DOHH2 (cell line): ENCODE data around the gene LRPPRC.

ENCODE experiments used
- H3F3A ChIP-seq: fragments of 200-600 bp; sonication (generic), shearing (Covaris generic); 2 replicates; pipeline ENCODE4 v1.6.0; 2016; ENCODE audit warnings: antibody characterized with exemption, mild to moderate bottlenecking; ENCODE audit not compliant: control insufficient read depth, insufficient read depth
- H3K27ac ChIP-seq: fragments of 200-600 bp; sonication (generic); 2 replicates; pipeline ENCODE4 v1.5.1; 2014; ENCODE audit warnings: low read depth, mild to moderate bottlenecking, low read length, moderate library complexity
- H3K27me3 ChIP-seq: fragments of 200-600 bp; sonication (generic); 2 replicates; pipeline ENCODE4 v1.6.1; 2014; ENCODE audit warnings: mild to moderate bottlenecking, low read length, mixed read lengths; ENCODE audit not compliant: control insufficient read depth
- H3K36me3 ChIP-seq: fragments of 200-600 bp; sonication (generic); 2 replicates; pipeline ENCODE4 v1.6.1; 2014; ENCODE audit warnings: mild to moderate bottlenecking, low read length, moderate library complexity, mixed read lengths; ENCODE audit not compliant: control insufficient read depth
- H3K4me1 ChIP-seq: fragments of 200-600 bp; sonication (generic); 2 replicates; pipeline ENCODE4 v1.6.1; 2014; ENCODE audit warnings: mild to moderate bottlenecking, low read length, mixed read lengths; ENCODE audit not compliant: control insufficient read depth
- H3K4me2 ChIP-seq: fragments of 200-600 bp; sonication (generic); 2 replicates; pipeline ENCODE4 v1.6.0; 2014; ENCODE audit warnings: mild to moderate bottlenecking, low read length, moderate library complexity
- H3K4me3 ChIP-seq: fragments of 200-600 bp; sonication (generic); 2 replicates; pipeline ENCODE4 v1.5.1; 2014; ENCODE audit warnings: mild to moderate bottlenecking, low read length, mixed read lengths
- H3K79me2 ChIP-seq: fragments of 200-600 bp; sonication (generic); 2 replicates; pipeline ENCODE4 v1.6.1; 2014; ENCODE audit warnings: mild to moderate bottlenecking, low read length, mixed read lengths; ENCODE audit not compliant: control insufficient read depth
- H3K9me2 ChIP-seq: fragments of 200-600 bp; sonication (generic); replicated peaks from 2 replicates; pipeline ENCODE4 v1.6.1; 2014; ENCODE audit warnings: mild to moderate bottlenecking, low read length, mixed read lengths; ENCODE audit not compliant: control insufficient read depth
- H3K9me3 ChIP-seq: fragments of 200-600 bp; sonication (generic); 2 replicates; pipeline ENCODE4 v1.6.1; 2014; ENCODE audit warnings: antibody characterized with exemption, low read length, mixed read lengths; ENCODE audit not compliant: control insufficient read depth, insufficient read depth
- H4K20me1 ChIP-seq: fragments of 200-600 bp; sonication (generic); 2 replicates; pipeline ENCODE4 v1.6.0; 2014; ENCODE audit warnings: low read depth, mild to moderate bottlenecking, antibody characterized with exemption, low read length, moderate library complexity; ENCODE audit not compliant: control insufficient read depth, insufficient read depth
- CTCF ChIP-seq: fragments of 200-600 bp; sonication (generic); IDR thresholded peaks from one replicate; pipeline ENCODE4 v1.5.1; 2014; ENCODE audit warnings: antibody characterized with exemption, mild to moderate bottlenecking, low read depth, low read length; ENCODE audit not compliant: poor library complexity, severe bottlenecking
- EZH2phosphoT487 ChIP-seq: fragments of 200-600 bp; sonication (generic); IDR thresholded peaks from 2 replicates; pipeline ENCODE4 v1.6.1; 2017; ENCODE audit warnings: borderline replicate concordance, mild to moderate bottlenecking, antibody characterized with exemption, low read length, moderate library complexity, mixed read lengths

The LRPPRC gene

GRCh38 chr2:43941966-43942365 is 53.8 kb downstream of the LRPPRC start:
- Histone ChIP-seq H3K9me2 (no peaks in the 10 kb centered on the region), H3K27me3 (no peaks in the 10 kb centered on the region), H3K79me2 (peaks cover 23% of the 10 kb centered on the region), H3K36me3 (peaks cover 91% of the 10 kb centered on the region), H3K4me2 (no peak overlapping the region), H3K4me1 (peaks cover 16% of the 10 kb centered on the region), H3K27ac (no peak overlapping the region), H3F3A (0 out of 2 replicates have a peak, but pooled peaks cover 4% of the 10 kb centered on the region), H3K4me3 (no peak overlapping the region), H3K9me3 (no peaks in the 10 kb centered on the region), H4K20me1 (0 out of 2 replicates have a peak, but pooled peaks cover 4% of the 10 kb centered on the region)
- TF ChIP-seq CTCF (no peak), EZH2phosphoT487 (no peak)

GRCh38 chr2:43941359-43941758 is 54.4 kb downstream of the LRPPRC start:
- H3K9me2 ChIP-seq, result no peaks in the 10 kb centered on the region
- H3K79me2 ChIP-seq, result peaks cover 23% of the 10 kb centered on the region
- no peak overlapping the region for H3K4me3 ChIP-seq
- H3K4me2 ChIP-seq, result no peak overlapping the region
- no peak overlapping the region for H3K27ac ChIP-seq
- H3K36me3 ChIP-seq, result peaks cover 91% of the 10 kb centered on the region
- no peaks in the 10 kb centered on the region for H3K27me3 ChIP-seq
- H4K20me1 ChIP-seq, result 0 out of 2 replicates have a peak, but pooled peaks cover 4% of the 10 kb centered on the region
- H3K9me3 ChIP-seq, result no peaks in the 10 kb centered on the region
- TF ChIP-seq EZH2phosphoT487, result no peak
- TF ChIP-seq CTCF, result no peak
- H3F3A ChIP-seq, result 0 out of 2 replicates have a peak, but pooled peaks cover 4% of the 10 kb centered on the region
- H3K4me1 ChIP-seq, result peaks cover 14% of the 10 kb centered on the region

DNA sequence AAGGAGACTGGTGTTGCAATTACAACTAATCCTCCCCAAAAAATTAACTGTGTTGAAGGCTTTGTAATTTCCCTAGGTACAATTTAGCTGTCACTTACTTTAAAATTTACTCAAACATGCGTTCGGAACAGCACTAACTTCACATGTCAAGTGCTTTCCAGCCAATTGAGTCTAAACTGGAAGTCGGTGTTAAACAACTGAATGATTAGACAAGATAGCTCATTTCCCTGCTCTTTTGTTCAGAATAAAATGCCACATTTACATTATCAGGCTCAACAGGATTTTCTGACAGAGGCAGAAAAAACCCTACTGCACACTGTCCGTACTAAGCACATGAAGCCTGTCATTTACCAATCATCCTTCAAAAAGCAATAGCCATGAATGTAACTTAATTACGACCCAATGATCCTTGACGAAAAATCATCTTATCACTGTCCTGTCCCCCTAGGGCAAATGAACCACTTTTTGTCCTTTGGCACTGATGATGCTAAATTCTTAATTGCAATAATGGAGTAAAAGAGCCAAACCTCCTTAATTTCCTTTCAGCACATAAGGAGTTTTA is 56.0 kb downstream of the LRPPRC start:
- peaks cover 23% of the 10 kb centered on the region for H3K79me2 ChIP-seq
- TF ChIP-seq EZH2phosphoT487 (no peak), CTCF (no peak)
- H3F3A ChIP-seq, result peaks cover 4% of the 10 kb centered on the region; the same call in 1 of the 2 replicates
- no peak overlapping the region for H3K4me3 ChIP-seq
- no peak overlapping the region for H3K4me2 ChIP-seq
- no peaks in the 10 kb centered on the region for H3K9me2 ChIP-seq
- H3K36me3 ChIP-seq, result peaks cover 88% of the 10 kb centered on the region
- no peaks in the 10 kb centered on the region for H3K9me3 ChIP-seq
- H4K20me1 ChIP-seq, result 0 out of 2 replicates have a peak, but pooled peaks cover 4% of the 10 kb centered on the region
- no peaks in the 10 kb centered on the region for H3K27me3 ChIP-seq
- H3K27ac ChIP-seq, result no peak overlapping the region
- no peaks in the 10 kb centered on the region; the same call in 1 of the 2 replicates for H3K4me1 ChIP-seq
